HFF-Myc (cell line): ENCODE measurements around the gene SIRT2.

Source experiments
- DNase-seq: peaks from one replicate; pipeline ENCODE4 v3.0.0-alpha.2; 2011; ENCODE audit warnings: low read depth; ENCODE audit errors: extremely low read depth
- H3K4me3 ChIP-seq: replicated peaks from 2 replicates; pipeline ENCODE4 v1.5.1; 2011; ENCODE audit warnings: low read depth, mild to moderate bottlenecking, control low read depth, low read length
- CTCF ChIP-seq: IDR thresholded peaks from 2 replicates; pipeline ENCODE4 v1.5.1; 2012; ENCODE audit warnings: mild to moderate bottlenecking, low read depth, low read length, control low read depth; ENCODE audit errors: missing control alignments

Gene SIRT2

GRCh38 chr19:38850976-38851621 lies 48.3 kb downstream of the SIRT2 start:
- peak overlapping the region; percentile 61 for H3K4me3 ChIP-seq
- no peak for TF ChIP-seq CTCF
- no peak for DNase-seq

GRCh38 chr19:38850436-38850975 lies 48.9 kb downstream of the SIRT2 start:
- TF ChIP-seq CTCF: no peak
- H3K4me3 ChIP-seq: peak overlapping the region; percentile 61
- no peak for DNase-seq

GRCh38 chr19:38849860-38850435 lies 49.5 kb downstream of the SIRT2 start, which contains the start of gene HNRNPL:
Gene HNRNPL (minus strand): TSS chr19:38849986. CDS start chr19:38849966, 20 bp downstream.
- H3K4me3 ChIP-seq: peak within 1 kb of the TSS; percentile 93
- DNase-seq: peak; percentile 100
- peak; percentile 49 for TF ChIP-seq CTCF

GRCh38 chr19:38849147-38849859 lies 50.1 kb downstream of the SIRT2 start:
- H3K4me3 ChIP-seq: peak overlapping the region; percentile 93

GRCh38 chr19:38848299-38849146 lies 50.9 kb downstream of the SIRT2 start:
- H3K4me3 ChIP-seq: peak overlapping the region; percentile 93
- DNase-seq: no peak
- TF ChIP-seq CTCF: no peak

More at GRCh38 chr19:38849147-38849859, 50.1 kb downstream of the SIRT2 start:
- DNase-seq: peak; percentile 73
- TF ChIP-seq CTCF: no peak

- DNase-seq: no peak
- TF ChIP-seq CTCF: no peak
- no peak overlapping the region for H3K4me3 ChIP-seq
These were observed 53.3 kb downstream of the SIRT2 start for GRCh38 chr19:38846097-38846496.
